ENCODE measurements around the gene RGL3. TPM values are rescaled to one million over a fixed set of nuclear protein-coding genes. Genes with fewer than 3 reads are reported as not detected.
"Not testable (repeated sequence)": the region's sequence is repeated elsewhere in the genome, so short reads cannot be mapped to it uniquely, and the experiment has no call there.

Gene RGL3
- total RNA-seq, 5 donors from 2014 or later (not counting 1 experiment from before 2014, with no cell fraction given) = 0.22 to 0.72 (median 0.50) TPM; not detected in 2

DNA sequence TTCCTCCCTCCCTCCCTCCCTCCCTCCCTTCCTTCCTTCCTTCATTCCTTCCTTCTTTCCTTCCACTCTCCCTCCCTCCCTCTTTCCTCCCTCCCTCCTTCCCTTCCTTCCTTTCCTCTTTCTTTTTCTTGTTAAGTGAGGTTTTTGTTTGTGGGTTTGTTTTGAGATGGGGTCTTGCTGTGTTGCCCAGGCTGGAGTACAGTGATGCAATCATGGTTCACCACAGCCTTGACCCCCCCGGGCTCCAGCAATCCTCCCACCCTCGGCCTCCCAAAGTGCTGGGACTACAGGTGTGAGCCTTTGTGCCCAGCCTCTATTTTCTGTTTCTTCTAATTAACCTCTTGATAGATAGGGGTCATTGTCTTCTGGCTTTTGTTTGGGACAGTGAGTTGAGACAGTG is 42.3 kb upstream of the RGL3 start:
- H3K27ac ChIP-seq (ENCODE audit: low read length) = no peak overlapping the region
- DNase-seq (no peak), ATAC-seq (replicated peaks in 1 of 4) (no peak)
- Mint-ChIP-seq H3K4me3 (no peak overlapping the region), H3K9me3 (no peaks in the 10 kb centered on the region), H3K36me3 (no peaks in the 10 kb centered on the region), H3K4me1 (peaks cover 0 to 4% (median 2%) of the 10 kb centered on the region in 3 donors), H3K27me3 (peaks cover 18 to 21% of the 10 kb centered on the region in 2 donors), H3K27ac (no peak overlapping the region)
- no peak overlapping the region for H3K4me3 ChIP-seq (ENCODE audit: control insufficient read depth in 1 of 2, extremely low read depth in 1 of 2, low read length in 1 of 2)
- no peaks in the 10 kb centered on the region for H3K9me3 ChIP-seq
- ChIA-PET CTCF (interaction anchor here in 1 of 2 donors (0.6 kb wide), 1 partner anchor 540 kb away, joined by 3 read pairs; no protein-coding TSS in a partner anchor), POLR2A (interaction anchor here in 1 of 2 donors (0.7 kb wide), 1 partner anchor 38 kb away, joined by 4 read pairs; no protein-coding TSS in a partner anchor)
- H3K36me3 ChIP-seq (ENCODE audit: control insufficient read depth in 2 of 2, extremely low read depth in 1 of 2, insufficient read depth in 1 of 2, low read length in 1 of 2) = no peaks in the 10 kb centered on the region
- whole genome bisulfite sequencing (ENCODE audit: insufficient coverage) = no CpG with 5 or more reads among the region's 2 CpGs
- H3K4me1 ChIP-seq (ENCODE audit: control insufficient read depth in 1 of 2, extremely low read depth in 1 of 2, insufficient read depth in 2 of 2, low read length in 2 of 2) = no peaks in the 10 kb centered on the region
- H3K27me3 ChIP-seq (replicated peaks in 1 of 2; ENCODE audit: control insufficient read depth in 2 of 2, extremely low read depth in 1 of 2, insufficient read depth in 2 of 2, low read length in 1 of 2) = peaks cover 0 to 40% of the 10 kb centered on the region in 2 experiments

DNA sequence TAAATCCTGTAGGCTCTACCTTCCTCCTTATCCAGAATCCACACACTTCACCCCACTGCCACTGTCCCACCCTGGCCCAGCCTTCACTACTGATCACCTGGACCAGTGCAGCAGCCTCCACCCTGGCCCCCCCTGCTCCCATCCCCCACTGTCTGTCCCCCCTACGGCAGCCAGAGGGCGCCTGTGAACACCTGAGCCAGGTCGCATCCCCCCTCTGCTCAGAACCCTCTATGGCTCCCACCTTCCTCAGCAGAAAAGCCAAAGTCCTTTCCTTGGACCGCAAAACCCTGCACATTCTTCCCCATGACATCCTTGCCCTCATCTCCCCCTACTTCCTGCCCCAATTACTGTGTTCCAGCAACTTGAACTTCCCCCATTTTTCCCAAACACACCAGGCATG is 41.1 kb upstream of the RGL3 start:
- no peak overlapping the region for H3K27ac Mint-ChIP-seq

DNA sequence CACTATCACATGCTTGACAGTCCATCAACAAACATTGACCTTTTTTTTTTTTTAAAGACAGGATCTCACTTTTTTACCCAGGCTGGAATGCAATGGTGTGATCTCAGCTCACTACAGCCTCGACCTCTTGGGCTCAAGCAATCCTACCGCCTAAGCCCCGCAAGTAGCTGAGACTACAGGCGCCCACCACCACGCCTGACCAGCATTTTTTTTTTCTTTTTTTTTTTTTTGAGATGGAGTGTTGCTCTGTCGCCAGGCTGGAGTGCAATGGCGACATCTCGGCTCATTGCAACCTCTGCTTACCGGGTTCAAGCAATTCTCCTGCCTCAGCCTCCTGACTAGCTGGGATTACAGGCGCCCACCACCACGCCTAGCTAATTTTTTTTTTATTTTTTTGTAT is 39.8 kb upstream of the RGL3 start:
- POLR2A ChIA-PET; H3K9me3 Mint-ChIP-seq; H3K36me3 ChIP-seq (ENCODE audit: control insufficient read depth in 2 of 2, extremely low read depth in 1 of 2, insufficient read depth in 1 of 2, low read length in 1 of 2); CTCF ChIA-PET; H3K36me3 Mint-ChIP-seq; H3K4me3 ChIP-seq (ENCODE audit: control insufficient read depth in 1 of 2, extremely low read depth in 1 of 2, low read length in 1 of 2); DNase-seq; H3K9me3 ChIP-seq; H3K4me3 Mint-ChIP-seq; ATAC-seq (replicated peaks in 1 of 4); H3K4me1 Mint-ChIP-seq; H3K4me1 ChIP-seq (ENCODE audit: control insufficient read depth in 1 of 2, extremely low read depth in 1 of 2, insufficient read depth in 2 of 2, low read length in 2 of 2); H3K27ac ChIP-seq (ENCODE audit: low read length); H3K27ac Mint-ChIP-seq: not testable (repeated sequence)
- peaks cover 16 to 21% of the 10 kb centered on the region in 2 donors for H3K27me3 Mint-ChIP-seq
- 57% methylated on average over 3 of the region's 11 CpGs for WGBS (ENCODE audit: insufficient coverage)
- H3K27me3 ChIP-seq (replicated peaks in 1 of 2; ENCODE audit: control insufficient read depth in 2 of 2, extremely low read depth in 1 of 2, insufficient read depth in 2 of 2, low read length in 1 of 2) = peaks cover 0 to 24% of the 10 kb centered on the region in 2 experiments

More for the DNA sequence above, 41.1 kb upstream of the RGL3 start:
- Histone ChIP-seq H3K36me3 (ENCODE audit: control insufficient read depth in 2 of 2, extremely low read depth in 1 of 2, insufficient read depth in 1 of 2, low read length in 1 of 2) (no peaks in the 10 kb centered on the region), H3K9me3 (no peaks in the 10 kb centered on the region), H3K27me3 (replicated peaks in 1 of 2; ENCODE audit: control insufficient read depth in 2 of 2, extremely low read depth in 1 of 2, insufficient read depth in 2 of 2, low read length in 1 of 2) (peaks cover 0 to 29% of the 10 kb centered on the region in 2 experiments), H3K27ac (ENCODE audit: low read length) (no peak overlapping the region), H3K4me3 (ENCODE audit: control insufficient read depth in 1 of 2, extremely low read depth in 1 of 2, low read length in 1 of 2) (no peak overlapping the region), H3K4me1 (ENCODE audit: control insufficient read depth in 1 of 2, extremely low read depth in 1 of 2, insufficient read depth in 2 of 2, low read length in 2 of 2) (no peaks in the 10 kb centered on the region)
- H3K9me3 Mint-ChIP-seq = no peaks in the 10 kb centered on the region
- DNase-seq (peak in 1 of 35 experiments; percentile 25), ATAC-seq (replicated peaks in 1 of 4) (no peak)
- H3K4me3 Mint-ChIP-seq = no peak overlapping the region
- H3K4me1 Mint-ChIP-seq = peaks cover 0 to 4% (median 2%) of the 10 kb centered on the region in 3 donors
- WGBS (ENCODE audit: insufficient coverage) = 47% methylated on average over 4 of the region's 4 CpGs
- POLR2A ChIA-PET = no interaction called here
- H3K36me3 Mint-ChIP-seq = no peaks in the 10 kb centered on the region
- H3K27me3 Mint-ChIP-seq = peaks cover 16 to 21% of the 10 kb centered on the region in 2 donors
- CTCF ChIA-PET = no interaction called here

DNA sequence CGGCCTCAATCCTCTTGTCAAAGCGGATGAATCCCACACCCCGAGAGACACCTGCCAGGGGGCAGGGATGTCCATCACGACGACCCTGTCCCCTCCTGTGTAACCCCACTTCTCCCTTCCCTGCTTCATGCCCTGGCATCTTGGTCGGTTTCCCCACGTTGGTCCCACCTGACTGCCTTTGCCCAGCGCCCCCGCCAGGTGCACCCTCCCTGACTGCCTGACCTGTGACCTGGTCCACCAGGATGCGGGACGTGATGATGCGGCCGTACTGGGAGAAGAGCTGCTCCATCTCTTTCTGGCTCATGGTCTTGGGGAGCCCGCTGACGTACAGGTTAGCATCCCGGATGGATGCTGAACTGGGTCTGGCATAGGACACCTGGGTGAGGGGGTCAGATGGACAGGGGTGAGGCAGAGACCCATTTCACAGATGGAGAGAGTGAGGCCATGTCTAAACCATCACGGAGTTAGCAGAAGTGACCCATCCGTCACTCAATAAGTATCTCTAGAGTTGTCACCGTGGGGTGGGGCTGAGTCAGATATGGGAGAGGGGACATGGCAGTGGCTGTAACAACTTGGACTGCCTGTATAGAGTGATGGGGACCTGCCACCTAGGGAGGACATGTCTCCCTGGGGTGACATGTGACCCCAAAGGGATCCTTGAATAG is 39.3 kb upstream of the RGL3 start:
- WGBS (ENCODE audit: insufficient coverage) = 90% methylated on average over 19 of the region's 19 CpGs
- Histone ChIP-seq H3K4me1 (ENCODE audit: control insufficient read depth in 1 of 2, extremely low read depth in 1 of 2, insufficient read depth in 2 of 2, low read length in 2 of 2) (peaks cover 0 to 3% of the 10 kb centered on the region in 2 experiments), H3K9me3 (no peaks in the 10 kb centered on the region), H3K36me3 (ENCODE audit: control insufficient read depth in 2 of 2, extremely low read depth in 1 of 2, insufficient read depth in 1 of 2, low read length in 1 of 2) (no peaks in the 10 kb centered on the region), H3K27me3 (replicated peaks in 1 of 2; ENCODE audit: control insufficient read depth in 2 of 2, extremely low read depth in 1 of 2, insufficient read depth in 2 of 2, low read length in 1 of 2) (peaks cover 0 to 24% of the 10 kb centered on the region in 2 experiments), H3K4me3 (ENCODE audit: control insufficient read depth in 1 of 2, extremely low read depth in 1 of 2, low read length in 1 of 2) (no peak overlapping the region), H3K27ac (ENCODE audit: low read length) (no peak overlapping the region)
- H3K9me3 Mint-ChIP-seq = no peaks in the 10 kb centered on the region
- ChIA-PET POLR2A (no interaction called here), CTCF (interaction anchor here in 1 of 2 donors (0.5 kb wide), 1 partner anchor 114 kb away, joined by 3 read pairs; no protein-coding TSS in a partner anchor)
- peaks cover 16 to 20% of the 10 kb centered on the region in 2 donors for H3K27me3 Mint-ChIP-seq
- ATAC-seq (replicated peaks in 1 of 4) (no peak), DNase-seq (no peak)
- H3K36me3 Mint-ChIP-seq = no peaks in the 10 kb centered on the region
- peaks cover 0 to 4% (median 2%) of the 10 kb centered on the region in 3 donors for H3K4me1 Mint-ChIP-seq
- H3K27ac Mint-ChIP-seq = no peak overlapping the region
- no peak overlapping the region for H3K4me3 Mint-ChIP-seq

DNA sequence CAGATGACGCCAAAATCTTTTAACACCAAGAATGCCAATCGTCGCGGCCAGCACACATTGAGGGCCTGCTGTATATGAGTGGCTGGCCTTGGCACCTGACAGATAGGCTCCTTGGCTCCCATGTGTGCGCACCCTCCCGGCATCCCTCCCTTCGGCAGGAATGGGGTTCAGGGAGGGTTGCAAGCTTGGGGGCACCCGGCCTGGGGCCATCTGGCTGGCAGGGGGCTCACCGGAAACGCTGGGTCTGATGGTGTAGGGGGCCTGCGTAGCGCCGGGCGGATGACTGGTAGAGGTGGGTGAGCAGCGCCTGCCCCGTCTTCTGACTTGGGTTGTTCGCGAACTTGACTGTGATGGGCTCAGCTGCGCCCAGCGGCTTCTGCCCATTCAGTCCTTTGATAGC is 38.7 kb upstream of the RGL3 start:
- H3K27me3 Mint-ChIP-seq = peaks cover 16% of the 10 kb centered on the region in 2 donors
- no peak for ATAC-seq (replicated peaks in 1 of 4)
- Histone ChIP-seq H3K4me1 (ENCODE audit: control insufficient read depth in 1 of 2, extremely low read depth in 1 of 2, insufficient read depth in 2 of 2, low read length in 2 of 2) (peaks cover 0 to 3% of the 10 kb centered on the region in 2 experiments), H3K27me3 (replicated peaks in 1 of 2; ENCODE audit: control insufficient read depth in 2 of 2, extremely low read depth in 1 of 2, insufficient read depth in 2 of 2, low read length in 1 of 2) (peaks cover 0 to 24% of the 10 kb centered on the region in 2 experiments), H3K9me3 (no peaks in the 10 kb centered on the region), H3K4me3 (ENCODE audit: control insufficient read depth in 1 of 2, extremely low read depth in 1 of 2, low read length in 1 of 2) (no peak overlapping the region), H3K36me3 (ENCODE audit: control insufficient read depth in 2 of 2, extremely low read depth in 1 of 2, insufficient read depth in 1 of 2, low read length in 1 of 2) (no peaks in the 10 kb centered on the region), H3K27ac (ENCODE audit: low read length) (no peak overlapping the region)
- 88% methylated on average over 13 of the region's 20 CpGs for WGBS (ENCODE audit: insufficient coverage)
- CTCF ChIA-PET = interaction anchor here in 1 of 2 donors (0.5 kb wide), 1 partner anchor 115 kb away, joined by 3 read pairs; no protein-coding TSS in a partner anchor
- POLR2A ChIA-PET = no interaction called here
- H3K27ac Mint-ChIP-seq = no peak overlapping the region
- no peaks in the 10 kb centered on the region for H3K9me3 Mint-ChIP-seq
- H3K4me3 Mint-ChIP-seq = no peak overlapping the region
- no peaks in the 10 kb centered on the region for H3K4me1 Mint-ChIP-seq
- no peak for DNase-seq
- H3K36me3 Mint-ChIP-seq = no peaks in the 10 kb centered on the region

DNA sequence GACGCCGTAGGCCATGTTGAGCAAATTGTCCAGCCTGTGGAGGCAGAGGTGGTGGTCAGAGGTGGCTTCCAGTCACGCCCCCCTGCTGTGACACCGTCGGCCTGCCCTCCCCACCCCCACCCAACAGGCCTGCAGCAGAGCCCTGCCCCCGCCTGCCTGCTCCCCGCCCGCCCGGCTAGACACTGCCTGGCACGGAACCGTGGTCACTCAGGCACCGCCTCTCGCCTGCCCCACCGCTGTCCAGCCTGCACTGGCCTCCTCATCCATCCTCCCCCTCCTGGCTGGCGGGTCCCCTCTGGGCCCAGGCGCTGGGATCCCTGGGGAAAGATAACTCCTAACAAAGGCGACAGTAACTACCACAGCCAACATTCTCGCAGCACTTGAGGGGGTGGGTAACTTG is 38.0 kb upstream of the RGL3 start:
- ChIA-PET POLR2A (no interaction called here), CTCF (no interaction called here)
- Histone ChIP-seq H3K27ac (ENCODE audit: low read length) (no peak overlapping the region), H3K27me3 (replicated peaks in 1 of 2; ENCODE audit: control insufficient read depth in 2 of 2, extremely low read depth in 1 of 2, insufficient read depth in 2 of 2, low read length in 1 of 2) (peaks cover 0 to 24% of the 10 kb centered on the region in 2 experiments), H3K9me3 (no peaks in the 10 kb centered on the region), H3K4me3 (ENCODE audit: control insufficient read depth in 1 of 2, extremely low read depth in 1 of 2, low read length in 1 of 2) (no peak overlapping the region), H3K36me3 (ENCODE audit: control insufficient read depth in 2 of 2, extremely low read depth in 1 of 2, insufficient read depth in 1 of 2, low read length in 1 of 2) (no peaks in the 10 kb centered on the region), H3K4me1 (ENCODE audit: control insufficient read depth in 1 of 2, extremely low read depth in 1 of 2, insufficient read depth in 2 of 2, low read length in 2 of 2) (peaks cover 0 to 3% of the 10 kb centered on the region in 2 experiments)
- peaks cover 0 to 2% (median 0%) of the 10 kb centered on the region in 3 donors for H3K4me1 Mint-ChIP-seq
- no peaks in the 10 kb centered on the region for H3K9me3 Mint-ChIP-seq
- 64% methylated on average over 8 of the region's 18 CpGs for WGBS (ENCODE audit: insufficient coverage)
- no peak for DNase-seq
- H3K27me3 Mint-ChIP-seq = peaks cover 16% of the 10 kb centered on the region in 2 donors
- H3K4me3 Mint-ChIP-seq = no peak overlapping the region
- no peak overlapping the region for H3K27ac Mint-ChIP-seq
- no peak for ATAC-seq (replicated peaks in 1 of 4)
- H3K36me3 Mint-ChIP-seq = no peaks in the 10 kb centered on the region

Measured in T-cell (primary cell).